Measurements from ENCODE around the gene KCNIP2. TPM values are rescaled to one million over a fixed set of nuclear protein-coding genes. Genes with fewer than 3 reads are reported as not detected.

KCNIP2 gene
- total and polyA plus RNA-seq, 2 donors (not counting 3 experiments of a cell fraction or from before 2014, with no cell fraction given), result 0.36 to 2.2 TPM

DNA sequence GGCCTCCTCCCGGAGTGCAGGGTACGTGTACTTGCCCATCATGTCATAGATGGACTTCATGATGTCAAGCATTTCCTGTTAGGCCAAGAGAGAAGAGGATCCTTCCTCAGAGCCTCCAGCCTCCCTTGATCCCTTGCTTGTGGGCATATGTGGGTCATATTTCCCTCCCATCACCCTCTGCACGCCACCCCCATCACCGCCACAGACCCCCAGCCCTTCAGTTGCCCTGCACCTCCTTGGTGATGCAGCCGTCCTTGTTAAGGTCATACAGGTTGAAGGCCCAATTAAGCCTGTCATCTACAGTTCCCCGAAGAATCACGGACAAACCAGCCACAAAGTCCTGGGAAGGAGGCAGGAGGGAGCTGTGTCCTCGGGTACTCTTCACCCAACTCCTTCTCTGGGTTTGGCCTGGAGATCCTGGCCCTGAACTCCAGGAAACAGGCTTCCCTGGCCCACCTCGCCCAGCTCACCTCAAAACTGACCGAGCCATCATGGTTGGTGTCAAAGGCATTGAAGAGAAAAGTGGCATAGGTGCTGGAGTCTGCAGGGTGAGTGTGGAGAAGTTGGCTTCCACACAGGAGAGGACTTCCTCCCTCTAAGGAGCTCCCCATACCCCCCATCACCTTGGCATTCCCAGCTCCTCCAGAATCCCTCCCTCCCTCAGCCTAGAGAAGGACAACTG lies 15.5 kb downstream of the KCNIP2 start:
- Histone ChIP-seq H3K4me3 (replicated peaks in 1 of 3; ENCODE audit: insufficient read depth in 1 of 3, low read depth in 1 of 3, low read length in 3 of 3) (no peak overlapping the region), H4K20me1 (replicated peaks; ENCODE audit: control insufficient read depth, extremely low read depth, insufficient read depth, low read length) (no peaks in the 10 kb centered on the region), H3K9me1 (replicated peaks; ENCODE audit: control insufficient read depth, extremely low read depth, insufficient read depth, low read length) (no peaks in the 10 kb centered on the region), H2AFZ (ENCODE audit: low read depth, low read length) (no peak overlapping the region), H3K79me2 (ENCODE audit: control insufficient read depth, insufficient read depth, low read length) (no peaks in the 10 kb centered on the region), H3K9ac (replicated peaks; ENCODE audit: extremely low read depth, insufficient read depth, low read length) (no peak overlapping the region), H3K4me1 (ENCODE audit: control insufficient read depth, extremely low read depth, insufficient read depth, low read length) (peaks cover 11% of the 10 kb centered on the region), H3K27ac (ENCODE audit: insufficient read depth, low read depth, low read length) (no peak overlapping the region), H3K36me3 (ENCODE audit: control insufficient read depth in 2 of 2, extremely low read depth in 1 of 2, insufficient read depth in 2 of 2, low read length in 2 of 2) (no peaks in the 10 kb centered on the region), H3K27me3 (ENCODE audit: control insufficient read depth in 2 of 2, insufficient read depth in 2 of 2, low read length in 2 of 2) (no peaks in the 10 kb centered on the region), H3K4me2 (ENCODE audit: insufficient read depth, low read length) (no peak overlapping the region), H3K9me3 (replicated peaks; ENCODE audit: control insufficient read depth, insufficient read depth, low read length) (no peaks in the 10 kb centered on the region)
- dilution Hi-C loops (cut with MboI; ENCODE audit: extremely low pct_ligation_motif_present, low sequenced_read_pairs) (no loop called here), intact Hi-C loops (cut with micrococcal nuclease) (no loop called here)
- POLR2A ChIA-PET, result no interaction called here
- TF ChIP-seq, protein P1, sequence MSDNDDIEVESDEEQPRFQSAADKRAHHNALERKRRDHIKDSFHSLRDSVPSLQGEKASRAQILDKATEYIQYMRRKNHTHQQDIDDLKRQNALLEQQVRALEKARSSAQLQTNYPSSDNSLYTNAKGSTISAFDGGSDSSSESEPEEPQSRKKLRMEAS (IDR thresholded peaks at IDR 0.05; ENCODE audit: insufficient read depth, insufficient read length), result no peak
- TF ChIP-seq POLR2AphosphoS5 (IDR thresholded peaks at IDR 0.05; ENCODE audit: insufficient read depth, low read depth, low read length) (no peak), POLR2A (IDR thresholded peaks at IDR 0.05; ENCODE audit: low read depth, low read length) (no peak), EZH2 (IDR thresholded peaks at IDR 0.05; ENCODE audit: borderline replicate concordance, low read depth, low read length, severe bottlenecking) (no peak), CTCF (IDR thresholded peaks at IDR 0.05; ENCODE audit: extremely low read depth in 1 of 2, insufficient read depth in 1 of 2, low read depth in 1 of 2, low read length in 2 of 2) (no peak), JUN (IDR thresholded peaks at IDR 0.05; ENCODE audit: borderline replicate concordance, insufficient read depth, insufficient read length, low read depth) (no peak), FOS (IDR thresholded peaks at IDR 0.05; ENCODE audit: borderline replicate concordance, insufficient read depth, low read length) (no peak), MYC (IDR thresholded peaks at IDR 0.05; ENCODE audit: low read depth, low read length) (no peak)
- FAIRE-seq (no peak), DNase-seq (ENCODE audit: low read depth, low spot score) (no peak)
- CTCF ChIA-PET, result interaction anchor here (1.3 to 1.7 kb wide), 4 partner anchors 7 to 182 kb away, joined by 4 to 7 read pairs (median 5); no protein-coding TSS in a partner anchor
- BruUV-seq (replicated peaks), result no TSS peak

Measured in endothelial cell of umbilical vein (primary cell).